Measurements from ENCODE around the gene ZBTB44. TPM values are rescaled to one million over a fixed set of nuclear protein-coding genes. Genes with fewer than 3 reads are reported as not detected.

Gene ZBTB44
- total and polyA plus RNA-seq, 2 experiments from 2014 or later = 7.1 to 36.1 TPM

DNA sequence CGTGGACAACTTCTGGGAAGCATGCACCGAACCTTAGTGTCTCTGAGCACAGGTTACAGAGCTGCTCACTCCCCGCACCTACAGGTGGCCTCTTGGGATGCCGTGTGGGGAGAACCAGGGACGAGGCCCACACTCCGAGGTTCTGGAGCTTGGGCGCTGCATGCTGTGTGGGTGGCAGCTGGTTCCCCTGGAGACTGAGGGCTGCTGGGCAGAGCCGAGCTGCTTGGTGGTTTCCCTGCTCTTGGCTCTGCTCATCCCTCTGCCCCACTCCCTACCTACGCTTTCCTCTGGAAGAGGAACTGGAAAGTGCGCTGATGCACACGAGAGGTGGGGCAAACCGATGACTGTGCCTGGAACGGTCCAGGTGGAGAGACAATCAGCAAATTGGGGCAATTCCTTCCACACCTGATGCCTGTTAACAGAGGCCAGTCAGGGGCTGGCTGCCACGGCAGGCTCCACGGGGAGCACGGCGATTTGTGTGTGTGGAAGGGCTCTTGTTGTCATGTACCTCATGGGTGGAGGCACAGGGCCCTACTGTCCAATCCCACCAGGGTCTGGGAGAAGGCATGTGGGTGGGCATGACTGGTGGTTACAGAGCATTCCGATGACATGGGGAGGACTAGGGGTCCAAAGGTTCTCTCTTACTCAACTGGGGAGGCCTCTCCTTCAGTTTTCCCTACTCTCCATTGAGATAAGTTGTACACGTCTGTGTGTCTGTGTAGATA, 94.2 kb downstream of the ZBTB44 start:
- H3K36me3 ChIP-seq = no peaks in the 10 kb centered on the region
- no peaks in the 10 kb centered on the region for H3K4me1 ChIP-seq (ENCODE audit: low read depth)
- H3K9me3 ChIP-seq (ENCODE audit: low read depth) = no peaks in the 10 kb centered on the region
- H3K4me3 ChIP-seq = no peak overlapping the region
- DNase-seq (ENCODE audit: low read depth in 1 of 2, low spot score in 1 of 2) = no peak
- H3K27me3 ChIP-seq = no peaks in the 10 kb centered on the region
- TF ChIP-seq, protein P1, sequence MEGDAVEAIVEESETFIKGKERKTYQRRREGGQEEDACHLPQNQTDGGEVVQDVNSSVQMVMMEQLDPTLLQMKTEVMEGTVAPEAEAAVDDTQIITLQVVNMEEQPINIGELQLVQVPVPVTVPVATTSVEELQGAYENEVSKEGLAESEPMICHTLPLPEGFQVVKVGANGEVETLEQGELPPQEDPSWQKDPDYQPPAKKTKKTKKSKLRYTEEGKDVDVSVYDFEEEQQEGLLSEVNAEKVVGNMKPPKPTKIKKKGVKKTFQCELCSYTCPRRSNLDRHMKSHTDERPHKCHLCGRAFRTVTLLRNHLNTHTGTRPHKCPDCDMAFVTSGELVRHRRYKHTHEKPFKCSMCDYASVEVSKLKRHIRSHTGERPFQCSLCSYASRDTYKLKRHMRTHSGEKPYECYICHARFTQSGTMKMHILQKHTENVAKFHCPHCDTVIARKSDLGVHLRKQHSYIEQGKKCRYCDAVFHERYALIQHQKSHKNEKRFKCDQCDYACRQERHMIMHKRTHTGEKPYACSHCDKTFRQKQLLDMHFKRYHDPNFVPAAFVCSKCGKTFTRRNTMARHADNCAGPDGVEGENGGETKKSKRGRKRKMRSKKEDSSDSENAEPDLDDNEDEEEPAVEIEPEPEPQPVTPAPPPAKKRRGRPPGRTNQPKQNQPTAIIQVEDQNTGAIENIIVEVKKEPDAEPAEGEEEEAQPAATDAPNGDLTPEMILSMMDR (IDR thresholded peaks at IDR 0.05; ENCODE audit: low read depth, low read length) = no peak
- no peak overlapping the region for H3K27ac ChIP-seq

DNA sequence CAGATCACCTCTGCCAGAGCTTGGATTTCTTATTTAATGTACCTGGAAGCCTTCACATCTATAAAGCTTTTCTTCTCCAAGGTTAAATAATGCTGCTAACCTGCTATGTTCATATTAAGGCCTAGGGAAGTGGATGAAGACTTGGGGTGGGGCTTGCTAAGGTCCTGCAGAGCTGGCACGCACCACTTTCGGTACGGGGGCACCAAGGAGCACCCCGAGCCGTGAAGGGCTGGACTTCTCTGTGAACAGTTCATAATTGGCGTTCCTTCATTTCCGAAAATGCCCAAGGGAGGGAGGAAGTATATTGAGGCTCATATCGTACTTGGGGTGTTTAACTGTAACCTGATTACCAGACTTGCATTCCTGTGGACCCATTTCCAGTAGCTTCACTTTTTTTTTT, 95.6 kb downstream of the ZBTB44 start:
- Histone ChIP-seq H3K4me3 (no peak overlapping the region), H3K36me3 (no peaks in the 10 kb centered on the region), H3K9me3 (ENCODE audit: low read depth) (no peaks in the 10 kb centered on the region), H3K27me3 (no peaks in the 10 kb centered on the region), H3K4me1 (ENCODE audit: low read depth) (no peaks in the 10 kb centered on the region), H3K27ac (no peak overlapping the region)
- TF ChIP-seq, protein P1 (IDR thresholded peaks at IDR 0.05; ENCODE audit: low read depth, low read length) = no peak
- DNase-seq (ENCODE audit: low read depth in 1 of 2, low spot score in 1 of 2) = no peak

DNA sequence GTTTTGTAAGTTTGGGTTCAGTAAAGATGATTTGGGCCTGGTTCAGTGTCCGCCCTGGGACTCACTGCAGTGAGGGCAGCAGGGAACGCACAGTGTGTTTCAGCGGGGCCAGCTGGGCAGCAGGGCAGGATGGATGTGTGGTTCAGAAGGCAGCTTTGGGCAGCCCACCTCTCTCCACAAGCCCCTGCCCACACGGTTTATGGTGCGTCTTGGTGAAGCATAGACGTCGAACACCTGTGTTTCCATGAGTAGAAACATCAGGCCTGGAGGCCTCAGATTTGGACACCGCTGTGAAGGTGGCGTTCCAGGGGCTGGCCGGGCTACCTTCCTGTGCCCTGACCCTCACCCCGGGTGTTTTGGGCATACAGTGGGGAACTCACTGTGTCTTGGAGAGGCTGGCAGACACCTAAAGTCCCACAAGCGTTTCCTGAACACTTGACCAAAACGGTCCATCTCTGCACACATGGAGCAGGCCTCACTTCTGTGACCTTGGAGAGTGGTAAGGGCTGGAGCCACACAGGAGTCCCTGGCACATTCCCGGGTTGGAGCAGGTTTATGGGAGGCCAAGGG, 96.1 kb downstream of the ZBTB44 start:
- Histone ChIP-seq H3K27me3 (no peaks in the 10 kb centered on the region), H3K9me3 (ENCODE audit: low read depth) (no peaks in the 10 kb centered on the region), H3K27ac (no peak overlapping the region), H3K4me1 (ENCODE audit: low read depth) (no peaks in the 10 kb centered on the region), H3K4me3 (no peak overlapping the region), H3K36me3 (no peaks in the 10 kb centered on the region)
- DNase-seq (ENCODE audit: low read depth in 1 of 2, low spot score in 1 of 2) = no peak
- TF ChIP-seq, protein P1 (IDR thresholded peaks at IDR 0.05; ENCODE audit: low read depth, low read length) = no peak

DNA sequence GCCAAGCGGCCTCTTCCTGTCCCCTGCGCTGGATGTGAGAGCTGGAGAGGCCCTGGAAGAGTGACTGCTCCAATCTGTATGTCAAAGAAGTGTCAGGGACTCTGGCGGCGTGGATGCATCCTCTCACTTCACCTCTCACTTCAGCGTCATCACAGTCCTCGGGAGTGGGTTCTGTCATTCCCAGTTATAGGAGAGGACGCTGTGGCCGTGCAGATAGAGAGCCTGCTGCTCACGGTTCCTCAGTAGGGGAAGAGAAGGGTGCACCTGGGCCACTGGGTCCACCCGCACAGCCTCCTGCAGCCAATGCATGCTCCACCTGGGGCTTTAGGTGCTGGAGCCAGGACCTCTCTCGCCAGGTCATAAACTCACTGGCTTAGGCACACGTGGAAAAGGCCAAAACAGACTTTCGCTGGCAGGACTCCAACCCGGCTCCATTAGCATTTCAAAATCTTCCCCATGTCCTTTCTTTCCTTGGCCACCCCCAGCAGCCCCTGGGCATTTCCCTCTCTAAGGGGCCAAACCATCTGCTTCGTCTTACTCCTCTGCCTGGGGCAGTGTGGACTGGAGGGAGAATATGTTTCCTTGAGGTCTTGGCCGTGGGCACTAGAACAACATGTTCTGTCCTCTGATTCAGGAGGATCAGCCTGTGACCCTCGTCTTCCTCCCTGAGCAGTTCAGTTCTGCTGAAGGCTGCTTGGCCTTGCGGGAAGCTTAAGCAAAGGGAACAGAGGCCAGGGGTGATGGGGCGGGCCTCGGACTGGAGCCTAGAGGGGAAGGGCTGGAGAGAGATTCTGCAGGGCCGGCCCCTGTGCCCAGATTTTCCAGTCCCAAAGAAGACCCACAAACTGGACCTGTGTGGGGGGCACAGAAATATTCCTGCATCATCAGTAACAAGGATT, 97.3 kb downstream of the ZBTB44 start:
- Histone ChIP-seq H3K27me3 (no peaks in the 10 kb centered on the region), H3K4me3 (no peak overlapping the region), H3K27ac (no peak overlapping the region), H3K36me3 (no peaks in the 10 kb centered on the region), H3K9me3 (ENCODE audit: low read depth) (no peaks in the 10 kb centered on the region), H3K4me1 (ENCODE audit: low read depth) (no peaks in the 10 kb centered on the region)
- DNase-seq (ENCODE audit: low read depth in 1 of 2, low spot score in 1 of 2) = no peak
- TF ChIP-seq, protein P1 (IDR thresholded peaks at IDR 0.05; ENCODE audit: low read depth, low read length) = no peak

DNA sequence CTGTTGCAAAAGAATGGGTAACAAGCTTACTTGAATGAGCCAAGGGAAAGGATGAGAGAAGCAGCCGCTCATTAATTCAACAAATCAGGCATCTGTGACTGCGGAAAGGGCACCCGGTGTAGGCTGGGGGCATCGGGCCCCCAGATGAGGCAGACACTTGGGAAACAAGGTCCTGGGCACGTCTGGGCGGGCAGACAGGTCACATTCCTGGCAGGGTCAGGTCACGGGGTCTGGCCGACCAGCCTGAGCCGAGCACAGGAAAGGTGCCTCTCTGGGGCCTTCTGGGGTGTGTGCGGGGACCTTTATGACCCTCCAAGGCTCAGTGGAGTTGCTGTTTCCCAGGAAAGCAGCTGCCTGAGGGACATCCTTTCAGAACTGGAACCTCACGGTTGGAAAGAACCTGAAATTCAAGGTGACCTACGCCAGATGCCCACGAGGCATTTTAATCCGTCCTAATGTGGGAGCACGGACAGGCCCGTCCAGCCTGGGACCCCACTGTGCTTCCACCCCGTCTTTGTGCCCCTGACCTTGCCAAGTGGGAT, 98.1 kb downstream of the ZBTB44 start:
- Histone ChIP-seq H3K4me3 (no peak overlapping the region), H3K36me3 (no peaks in the 10 kb centered on the region), H3K9me3 (ENCODE audit: low read depth) (no peaks in the 10 kb centered on the region), H3K4me1 (ENCODE audit: low read depth) (no peaks in the 10 kb centered on the region), H3K27ac (no peak overlapping the region), H3K27me3 (no peaks in the 10 kb centered on the region)
- TF ChIP-seq, protein P1 (IDR thresholded peaks at IDR 0.05; ENCODE audit: low read depth, low read length) = no peak
- DNase-seq (ENCODE audit: low read depth in 1 of 2, low spot score in 1 of 2) = no peak

Data from cardiac muscle cell (in vitro differentiated cells and primary cell).